ENCODE data around the gene SPSB1. TPM values are rescaled to one million over a fixed set of nuclear protein-coding genes. Genes with fewer than 3 reads are reported as not detected.

SPSB1 gene
- total and polyA plus RNA-seq, 2 of the 4 experiments (the other 2 are of a cell fraction), result 16.7 to 19.8 TPM

GRCh38 chr1:9295884-9296283 is 3.2 kb downstream of the SPSB1 start:
- Histone ChIP-seq H2BK120ac (ENCODE audit: low read depth, low read length) (no peak overlapping the region), H3K4me3 (ENCODE audit: insufficient read depth, low read depth, low read length) (no peak overlapping the region), H2AFZ (replicated peaks; ENCODE audit: low read length, poor library complexity) (no peak overlapping the region), H3K9ac (ENCODE audit: low read depth, low read length) (no peak overlapping the region), H2BK20ac (ENCODE audit: low read depth, low read length) (no peak overlapping the region), H2BK15ac (ENCODE audit: low read depth, low read length) (no peak overlapping the region), H3K9me1 (ENCODE audit: insufficient read depth, low read length) (peaks cover 30% of the 10 kb centered on the region), H2AK5ac (ENCODE audit: low read depth, low read length) (peak overlapping the region; percentile 65; the same call in 1 of the 2 replicates), H2BK5ac (ENCODE audit: low read depth, low read length, poor library complexity, severe bottlenecking) (no peak overlapping the region), H3K14ac (replicated peaks; ENCODE audit: low read depth, low read length) (no peak overlapping the region), H4K8ac (ENCODE audit: low read depth in 2 of 2, low read length in 2 of 2) (no peak overlapping the region), H3K27ac (ENCODE audit: insufficient read depth, low read length) (no peak overlapping the region), H3K9me3 (ENCODE audit: control insufficient read depth, insufficient read depth, low read length) (no peaks in the 10 kb centered on the region), H3K27me3 (ENCODE audit: control insufficient read depth, insufficient read depth, low read length) (no peaks in the 10 kb centered on the region), H3K4ac (ENCODE audit: low read depth, low read length) (no peak overlapping the region), H4K91ac (ENCODE audit: insufficient read depth, low read depth, low read length) (no peak overlapping the region), H2AK9ac (replicated peaks; ENCODE audit: low read depth, low read length, poor library complexity) (no peak overlapping the region), H4K20me1 (ENCODE audit: insufficient read depth, low read length) (peaks cover 53% of the 10 kb centered on the region), H3K56ac (ENCODE audit: extremely low read depth, insufficient read depth, low read length) (no peak overlapping the region), H3K4me2 (ENCODE audit: low read depth, low read length) (no peak overlapping the region), H3K79me1 (ENCODE audit: low read depth in 1 of 2, low read length in 2 of 2) (peaks cover 33 to 71% of the 10 kb centered on the region in 2 experiments), H4K5ac (ENCODE audit: low read depth, low read length) (no peak overlapping the region), H3K36me3 (ENCODE audit: control insufficient read depth, insufficient read depth, low read length) (no peaks in the 10 kb centered on the region; the same call in 1 of the 2 replicates), H3K4me1 (ENCODE audit: control insufficient read depth, insufficient read depth, low read length) (peaks cover 29% of the 10 kb centered on the region), H3K18ac (ENCODE audit: low read depth, low read length) (no peak overlapping the region), H3K23ac (ENCODE audit: low read depth, low read length) (no peak overlapping the region)
- ATAC-seq (ENCODE audit: low read depth) (no peak), DNase-seq (no peak)
- intact Hi-C loops (cut with micrococcal nuclease) (loop anchor here (2.0 kb wide), 1 partner anchor 25 kb away; no protein-coding TSS in a partner anchor), dilution Hi-C loops (cut with HindIII; ENCODE audit: low sequenced_read_pairs, unreplicated experiment) (no loop called here), in situ Hi-C loops (cut with MboI; ENCODE audit: low sequenced_read_pairs) (no loop called here)
- no TSS peak for BruUV-seq (replicated peaks)
- TF ChIP-seq FOS (IDR thresholded peaks at IDR 0.05; ENCODE audit: low read depth, low read length), result no peak
- TF ChIP-seq USF2 (IDR thresholded peaks at IDR 0.05; ENCODE audit: low read depth, low read length), result no peak
- no peak for TF ChIP-seq MAFK (IDR thresholded peaks at IDR 0.05; ENCODE audit: low read depth, low read length)
- TF ChIP-seq BHLHE40 (IDR thresholded peaks at IDR 0.05; ENCODE audit: low read depth, low read length), result no peak
- no peak for TF ChIP-seq CEBPB (IDR thresholded peaks at IDR 0.05; ENCODE audit: low read depth, low read length)
- TF ChIP-seq RFX5 (IDR thresholded peaks at IDR 0.05; ENCODE audit: low read depth, low read length), result no peak
- no peak for TF ChIP-seq CTCF (conservative IDR thresholded peaks at IDR 0.05; ENCODE audit: low read depth, low read length)
- TF ChIP-seq NFE2L2 (IDR thresholded peaks at IDR 0.05; ENCODE audit: low read depth, low read length), result no peak
- no peak for TF ChIP-seq MXI1 (IDR thresholded peaks at IDR 0.05; ENCODE audit: borderline replicate concordance, low read depth, low read length)
- TF ChIP-seq POLR2A (IDR thresholded peaks at IDR 0.05; ENCODE audit: low read depth, low read length), result no peak
- no peak for TF ChIP-seq MAZ (IDR thresholded peaks at IDR 0.05; ENCODE audit: borderline replicate concordance, low read depth, low read length)
- no peak for TF ChIP-seq ELK1 (IDR thresholded peaks at IDR 0.05; ENCODE audit: borderline replicate concordance, low read depth, low read length)
- TF ChIP-seq RAD21 (IDR thresholded peaks at IDR 0.05; ENCODE audit: low read length), result no peak
- no peak for TF ChIP-seq CHD1 (IDR thresholded peaks at IDR 0.05; ENCODE audit: low read depth, low read length)
- TF ChIP-seq SMC3 (IDR thresholded peaks at IDR 0.05; ENCODE audit: low read depth, low read length), result no peak
- TF ChIP-seq RCOR1 (IDR thresholded peaks at IDR 0.05; ENCODE audit: insufficient replicate concordance, low read length), result no peak
- CTCF ChIA-PET, result interaction anchor here (0.9 kb wide), 1 partner anchor 119 kb away, joined by 5 read pairs; no protein-coding TSS in a partner anchor
- no CpG with 5 or more reads among the region's 9 CpGs for WGBS, 2 experiments (ENCODE audit: extremely low coverage in 2 of 2, insufficient read length in 1 of 2)
- POLR2A ChIA-PET (ENCODE audit: unreplicated experiment), result interaction anchor here (0.6 kb wide), 1 partner anchor 153 kb away, joined by 5 read pairs; no protein-coding TSS in a partner anchor

All from IMR-90 (cell line).